ENCODE data around the gene PBX3. TPM values are rescaled to one million over a fixed set of nuclear protein-coding genes. Genes with fewer than 3 reads are reported as not detected.

The PBX3 gene
- total RNA-seq, 1 donor from 2014 or later = 37.7 TPM

- Mint-ChIP-seq H3K27me3 (no peaks in the 10 kb centered on the region), H3K36me3 (ENCODE audit: insufficient read depth) (no peaks in the 10 kb centered on the region), H3K9me3 (ENCODE audit: low read depth) (no peaks in the 10 kb centered on the region), H3K27ac (no peak overlapping the region), H3K4me1 (ENCODE audit: low read depth) (no peaks in the 10 kb centered on the region), H3K4me3 (ENCODE audit: low read depth) (no peak overlapping the region)
- no peak for TF ChIP-seq CTCF (IDR thresholded peaks at IDR 0.05; ENCODE audit: unreplicated experiment)
- DNase-seq (ENCODE audit: low spot score, unreplicated experiment) = no peak
Observed at GRCh38 chr9:125867751-125868415, 120.7 kb downstream of the PBX3 start.

DNA sequence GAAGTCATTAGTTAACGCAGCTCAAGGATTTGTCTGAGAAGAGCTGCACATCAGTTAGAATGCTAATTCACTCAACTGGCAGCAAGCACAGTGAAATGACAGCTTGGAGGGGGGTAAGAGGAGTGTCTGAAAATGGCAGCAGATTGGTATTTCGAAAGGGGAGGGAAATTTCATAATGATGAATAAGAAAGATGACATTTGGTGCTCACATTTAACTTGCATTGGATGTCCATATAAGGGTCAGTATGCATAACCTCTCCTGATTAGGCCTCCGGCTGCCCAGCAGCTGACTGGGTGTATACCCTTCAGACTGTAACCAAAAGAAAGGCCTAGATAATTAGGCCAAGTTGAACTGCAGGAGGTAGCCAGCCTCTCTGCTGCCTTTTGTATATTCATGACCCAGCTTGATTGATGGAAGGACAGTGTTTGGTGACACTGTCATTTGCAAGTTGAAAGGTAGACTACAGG is 131.0 kb downstream of the PBX3 start:
- H3K4me1 Mint-ChIP-seq (ENCODE audit: low read depth) = no peaks in the 10 kb centered on the region
- no peaks in the 10 kb centered on the region for H3K27me3 Mint-ChIP-seq
- no peaks in the 10 kb centered on the region for H3K9me3 Mint-ChIP-seq (ENCODE audit: low read depth)
- DNase-seq (ENCODE audit: low spot score, unreplicated experiment) = no peak
- no peak for TF ChIP-seq CTCF (IDR thresholded peaks at IDR 0.05; ENCODE audit: unreplicated experiment)
- H3K4me3 Mint-ChIP-seq (ENCODE audit: low read depth) = no peak overlapping the region
- no peaks in the 10 kb centered on the region for H3K36me3 Mint-ChIP-seq (ENCODE audit: insufficient read depth)
- H3K27ac Mint-ChIP-seq = no peak overlapping the region

- Mint-ChIP-seq H3K4me1 (ENCODE audit: low read depth) (peaks cover 8% of the 10 kb centered on the region), H3K36me3 (ENCODE audit: insufficient read depth) (no peaks in the 10 kb centered on the region), H3K9me3 (ENCODE audit: low read depth) (no peaks in the 10 kb centered on the region), H3K27me3 (no peaks in the 10 kb centered on the region), H3K4me3 (ENCODE audit: low read depth) (no peak overlapping the region), H3K27ac (no peak overlapping the region)
- DNase-seq (ENCODE audit: low spot score, unreplicated experiment) = no peak
- no peak for TF ChIP-seq CTCF (IDR thresholded peaks at IDR 0.05; ENCODE audit: unreplicated experiment)
Observed at GRCh38 chr9:125881042-125881441, 133.9 kb downstream of the PBX3 start.

DNA sequence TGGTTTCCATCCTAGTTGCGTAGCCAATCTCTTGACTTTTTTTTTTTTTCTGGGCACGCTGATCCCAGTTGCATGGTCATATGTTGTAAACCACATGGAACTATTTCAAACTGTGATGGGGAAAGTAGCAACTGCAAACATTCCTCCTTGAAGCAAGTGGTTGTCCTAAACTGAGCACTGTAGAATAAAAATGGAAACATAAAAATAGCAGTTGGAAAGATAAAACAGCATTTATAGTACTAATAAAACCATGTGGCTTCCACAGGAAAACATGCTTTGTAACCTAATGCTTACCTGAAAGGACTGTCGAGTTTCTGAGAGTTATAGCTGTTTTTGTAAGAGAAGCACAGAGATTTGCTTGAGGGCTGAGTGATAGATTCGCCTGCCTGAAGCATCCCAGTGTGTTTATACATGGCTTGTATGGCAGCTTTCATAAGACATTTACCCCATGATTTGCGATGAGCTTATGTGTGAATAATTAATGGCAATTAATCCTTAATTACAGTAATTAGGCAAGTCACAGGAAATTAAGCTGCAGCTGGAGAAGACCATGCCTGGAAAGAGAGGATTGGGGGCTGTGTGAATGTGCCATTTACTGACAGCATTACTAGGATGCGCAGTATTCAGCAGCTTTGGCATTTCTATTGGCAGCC is 136.5 kb downstream of the PBX3 start:
- no peaks in the 10 kb centered on the region for H3K9me3 Mint-ChIP-seq (ENCODE audit: low read depth)
- H3K27ac Mint-ChIP-seq = peak overlapping the region; percentile 29
- no peak for TF ChIP-seq CTCF (IDR thresholded peaks at IDR 0.05; ENCODE audit: unreplicated experiment)
- DNase-seq (ENCODE audit: low spot score, unreplicated experiment) = no peak
- H3K4me1 Mint-ChIP-seq (ENCODE audit: low read depth) = peaks cover 26% of the 10 kb centered on the region
- no peaks in the 10 kb centered on the region for H3K36me3 Mint-ChIP-seq (ENCODE audit: insufficient read depth)
- no peaks in the 10 kb centered on the region for H3K27me3 Mint-ChIP-seq
- H3K4me3 Mint-ChIP-seq (ENCODE audit: low read depth) = no peak overlapping the region

- H3K27me3 Mint-ChIP-seq = no peaks in the 10 kb centered on the region
Observed at GRCh38 chr9:125884218-125884595, 137.0 kb downstream of the PBX3 start.

More at GRCh38 chr9:125884218-125884595, 137.0 kb downstream of the PBX3 start:
- H3K27ac Mint-ChIP-seq = no peak overlapping the region
- no peak for DNase-seq (ENCODE audit: low spot score, unreplicated experiment)
- H3K9me3 Mint-ChIP-seq (ENCODE audit: low read depth) = no peaks in the 10 kb centered on the region
- H3K36me3 Mint-ChIP-seq (ENCODE audit: insufficient read depth) = no peaks in the 10 kb centered on the region
- H3K4me3 Mint-ChIP-seq (ENCODE audit: low read depth) = no peak overlapping the region
- no peak for TF ChIP-seq CTCF (IDR thresholded peaks at IDR 0.05; ENCODE audit: unreplicated experiment)
- peaks cover 28% of the 10 kb centered on the region for H3K4me1 Mint-ChIP-seq (ENCODE audit: low read depth)

All from progenitor cell of endocrine pancreas (in vitro differentiated cells).